Right lobe of liver (tissue), 6 donors: ENCODE results near the gene ZNF319. TPM values are rescaled to one million over a fixed set of nuclear protein-coding genes. Genes with fewer than 3 reads are reported as not detected.

Source experiments
- ATAC-seq, 4 donors: fragments of 200-7000 bp; cut with Tn5 transposase; one replicate each; pipeline ENCODE4 v1.9.1; 2020; ENCODE audit warnings: mild to moderate bottlenecking in 4 of 4, moderate library complexity in 4 of 4
- DNase-seq, 3 donors: peaks; one replicate each; pipeline ENCODE4 v3.0.0-alpha.2; 2020
- H3K27ac ChIP-seq, 3 donors: fragments of 200-600 bp; one replicate each; pipeline ENCODE4 v1.8.0; 2022
- H3K27me3 ChIP-seq, 2 donors: fragments of 200-600 bp; one replicate each; pipeline ENCODE4 v1.8.0; 2022
- H3K36me3 ChIP-seq, 4 donors: fragments of 200-600 bp; sonication (generic) in 1 of 4; one replicate each; pipeline versions ENCODE4 v1.5.1 to v1.8.0; 2017 to 2022; ENCODE audit warnings: control low read depth in 1 of 4
- H3K4me1 ChIP-seq, 4 donors: fragments of 200-600 bp; sonication (generic) in 1 of 4; one replicate each; pipeline versions ENCODE4 v1.5.1 to v1.8.0; 2017 to 2022; ENCODE audit warnings: control low read depth in 1 of 4
- H3K4me3 ChIP-seq, 3 donors: fragments of 200-600 bp; one replicate each; pipeline ENCODE4 v1.8.0; 2022
- H3K9me3 ChIP-seq, 4 donors: fragments of 200-600 bp; sonication (generic) in 1 of 4; one replicate each; pipeline versions ENCODE4 v1.5.1 to v1.8.0; 2017 to 2022; ENCODE audit warnings: control low read depth in 1 of 4
- CTCF ChIP-seq, 4 donors: fragments of 200-600 bp in 3 of 4; fragments of 450-650 bp in 1 of 4; IDR thresholded peaks; one replicate each; pipeline versions ENCODE4 v1.5.1 to v1.8.0; 2016 to 2022; ENCODE audit warnings: antibody characterized with exemption in 4 of 4, mild to moderate bottlenecking in 2 of 4
- POLR2A ChIP-seq: fragments of 450-650 bp; IDR thresholded peaks from one replicate; pipeline ENCODE4 v1.6.1; 2017; ENCODE audit warnings: antibody characterized with exemption, mild to moderate bottlenecking
- WGBS: methylation state at CpG from one replicate; pipeline ENCODE4 v1.1.6; 2018; ENCODE audit warnings: low coverage, low lambda C conversion rate; ENCODE audit not compliant: insufficient coverage; ENCODE audit errors: missing lambda C conversion rate; 5-methylcytosine and 5-hydroxymethylcytosine counted together
- intact Hi-C, 2 donors: fragments of 100-400 bp; cut with DNase I; formaldehyde crosslinking; loops; one replicate each; pipeline versions ENCODE4 v1.11.2 to v1.14.1; 2022
- total RNA-seq, 6 experiments: library from RNA; depleted of rRNA in 2 of 6; stranded (reverse); fragments of >200 nt in 2 of 6; fragmentation: NEBNext Ultra II Directional in 3 of 6; extraction: Animal tissue kit (Norgen Biotek cat#: 25700) in 3 of 6; gene quantifications; one replicate each; pipeline versions ENCODE4 v1.1.0 to v1.2.4, GENCODE V29; 2016 to 2023
- donor health status: DM: no; HTN: yes; CAD: no.
- donor health status: DM: no; HTN: no; CAD: no.
- donor health status: DM: no; HTN: no; CAD: no.
- donor health status: DM: no; HTN: yes; CAD: no.
- donor health status: DM: no; HTN: yes; CAD: no.

The ZNF319 gene
- total RNA-seq, 6 experiments from 2014 or later: 2.5 to 4.9 (median 3.4) TPM

- Histone ChIP-seq H3K4me1 (no peaks in the 10 kb centered on the region), H3K36me3 (no peaks in the 10 kb centered on the region), H3K4me3 (no peak overlapping the region), H3K27ac (no peak overlapping the region), H3K9me3 (no peaks in the 10 kb centered on the region), H3K27me3 (no peaks in the 10 kb centered on the region)
- no peak for TF ChIP-seq CTCF (IDR thresholded peaks at IDR 0.05)
- TF ChIP-seq POLR2A: no peak
- intact Hi-C loops: no loop called here
- ATAC-seq: no peak
- WGBS: 82% methylated on average over 1 of the region's 1 CpG
- DNase-seq: no peak
Measured at GRCh38 chr16:57971848-57972247, 28.6 kb downstream of the ZNF319 start.

DNA sequence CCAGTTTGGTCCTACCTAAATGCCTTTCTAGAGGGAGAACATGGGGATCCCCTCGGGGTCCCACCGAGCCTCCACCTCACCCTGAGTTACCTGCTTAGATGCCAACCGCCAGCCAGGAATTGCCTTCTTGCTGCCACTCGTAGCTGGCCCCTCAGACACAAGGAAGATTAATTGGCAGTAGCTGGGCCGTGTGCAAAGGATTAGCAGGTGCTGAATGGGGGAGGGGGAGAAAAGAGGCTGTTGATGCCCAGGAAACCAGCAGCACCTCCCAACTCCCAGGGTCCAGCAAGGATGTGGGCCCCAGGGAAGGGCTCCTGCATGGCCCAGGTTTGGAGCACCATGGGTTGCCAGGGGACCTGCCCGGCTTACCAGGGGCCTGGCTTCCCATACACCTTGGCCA is 29.5 kb downstream of the ZNF319 start, which contains the start of gene CNGB1:
TSS of gene CNGB1 (minus strand) at position 159 of the 400 bp plus-strand sequence. CDS start 3,842 bp downstream, outside the sequence.
- no peaks in the 10 kb centered on the region for H3K4me1 ChIP-seq
- H3K9me3 ChIP-seq: no peaks in the 10 kb centered on the region
- no peaks in the 10 kb centered on the region for H3K36me3 ChIP-seq
- intact Hi-C loops: no loop called here
- DNase-seq (no peak), ATAC-seq (peak in 1 of 4 donors; percentile 15)
- H3K27me3 ChIP-seq: no peaks in the 10 kb centered on the region
- 67% methylated on average over 3 of the region's 6 CpGs for WGBS
- TF ChIP-seq CTCF (IDR thresholded peaks at IDR 0.05): no peak
- no peak for TF ChIP-seq POLR2A
- H3K27ac ChIP-seq: no peak within 1 kb of the TSS
- H3K4me3 ChIP-seq: no peak within 1 kb of the TSS

DNA sequence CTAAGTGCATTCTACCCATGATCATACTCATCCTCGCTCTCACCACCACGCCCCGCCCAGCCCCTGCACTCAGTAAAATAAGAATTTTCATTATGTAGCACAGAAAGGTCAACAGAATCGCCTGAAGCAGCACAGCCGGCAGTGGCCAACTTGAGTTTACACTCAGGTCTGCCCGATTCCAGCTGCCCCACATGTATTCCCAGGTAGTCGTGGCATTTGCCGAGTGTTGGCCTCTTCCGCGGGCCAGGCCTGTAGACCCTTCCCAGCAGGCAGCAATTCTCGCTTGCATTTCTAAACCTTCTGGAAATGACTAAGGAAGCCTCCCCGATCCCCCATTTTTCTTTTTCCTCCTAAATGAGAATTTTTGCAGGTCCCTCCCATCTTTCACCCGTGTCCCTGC is 30.2 kb downstream of the ZNF319 start:
- Histone ChIP-seq H3K4me1 (no peaks in the 10 kb centered on the region), H3K9me3 (no peaks in the 10 kb centered on the region), H3K27me3 (no peaks in the 10 kb centered on the region), H3K36me3 (no peaks in the 10 kb centered on the region), H3K4me3 (no peak overlapping the region), H3K27ac (no peak overlapping the region)
- no peak for DNase-seq
- intact Hi-C loops: no loop called here
- no peak for ATAC-seq
- TF ChIP-seq CTCF (IDR thresholded peaks at IDR 0.05) (no peak), POLR2A (no peak)
- WGBS: 49% methylated on average over 7 of the region's 13 CpGs

- no peak for DNase-seq
- TF ChIP-seq CTCF (IDR thresholded peaks at IDR 0.05): no peak
- TF ChIP-seq POLR2A: no peak
- WGBS: 80% methylated on average over 5 of the region's 10 CpGs
Measured at GRCh38 chr16:57969451-57970123, 30.9 kb downstream of the ZNF319 start.

More at GRCh38 chr16:57969451-57970123, 30.9 kb downstream of the ZNF319 start:
- peak in 1 of 4 donors; percentile 33 for ATAC-seq
- Histone ChIP-seq H3K27me3 (no peaks in the 10 kb centered on the region), H3K36me3 (no peaks in the 10 kb centered on the region), H3K27ac (no peak overlapping the region), H3K4me1 (no peaks in the 10 kb centered on the region), H3K4me3 (no peak overlapping the region), H3K9me3 (no peaks in the 10 kb centered on the region)
- intact Hi-C loops: no loop called here
